DOHH2 (cell line): ENCODE measurements around the gene LAMA3.

Experiments
- CTCF ChIP-seq: fragments of 200-600 bp; sonication (generic); IDR thresholded peaks from one replicate; pipeline ENCODE4 v1.5.1; 2014; ENCODE audit warnings: antibody characterized with exemption, mild to moderate bottlenecking, low read depth, low read length; ENCODE audit not compliant: poor library complexity, severe bottlenecking
- EZH2phosphoT487 ChIP-seq: fragments of 200-600 bp; sonication (generic); IDR thresholded peaks from 2 replicates; pipeline ENCODE4 v1.6.1; 2017; ENCODE audit warnings: borderline replicate concordance, mild to moderate bottlenecking, antibody characterized with exemption, low read length, moderate library complexity, mixed read lengths

- TF ChIP-seq CTCF (no peak), EZH2phosphoT487 (no peak)
Observed at GRCh38 chr18:23844991-23845680, 155.9 kb downstream of the LAMA3 start.
